Activated CD4-positive, alpha-beta T cell treated with anti-CD3 and anti-CD28 coated beads, Interleukin-2, amount 50 U/mL, for 48 hours (primary cell): ENCODE data around the gene PPP6R2.

Source experiments
- DNase-seq, 2 experiments: peaks; one replicate each; pipeline ENCODE4 v3.0.0-alpha.2; 2020

PPP6R2 gene

DNA sequence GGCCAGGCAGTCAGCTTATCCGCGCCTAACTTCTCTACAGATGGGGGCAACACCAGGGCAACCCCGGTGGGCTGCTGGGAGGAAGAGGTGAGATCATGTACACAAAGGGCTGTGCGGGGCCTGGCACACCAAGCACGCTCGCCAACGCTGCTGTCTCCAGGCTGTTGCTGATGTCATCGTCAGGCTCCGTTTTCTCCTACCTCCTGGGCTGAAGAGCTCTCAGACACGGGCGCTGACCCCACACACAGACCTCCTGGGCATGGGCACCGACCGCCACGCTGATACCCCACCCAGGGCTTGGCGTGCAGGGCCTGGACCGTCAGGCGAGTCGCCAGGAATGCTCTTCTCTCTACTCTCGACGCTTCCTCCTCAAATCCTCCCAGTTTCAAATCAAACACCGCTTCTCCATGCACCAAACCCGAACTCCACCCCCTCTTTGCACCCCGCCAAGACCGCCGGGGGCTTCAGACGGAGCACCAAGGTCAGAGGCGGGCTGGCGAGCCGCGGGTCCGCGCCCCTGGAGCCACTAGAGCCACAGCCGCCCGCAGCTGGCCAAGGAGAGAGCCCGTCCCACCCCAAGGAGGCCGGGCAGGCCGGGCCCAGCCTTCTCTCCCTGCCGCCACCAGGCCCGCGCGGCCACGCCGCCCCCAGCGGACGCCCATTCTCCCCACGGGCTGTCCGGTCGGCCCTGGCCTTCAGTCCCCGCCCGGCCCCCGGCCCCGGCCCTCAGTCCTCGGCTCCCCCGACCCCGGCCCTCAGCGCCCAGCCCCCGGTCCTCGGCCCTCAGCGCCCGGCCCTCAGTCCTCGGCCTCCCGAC lies 130.9 kb downstream of the PPP6R2 start:
- peak; percentile 46 to 56 for DNase-seq

DNA sequence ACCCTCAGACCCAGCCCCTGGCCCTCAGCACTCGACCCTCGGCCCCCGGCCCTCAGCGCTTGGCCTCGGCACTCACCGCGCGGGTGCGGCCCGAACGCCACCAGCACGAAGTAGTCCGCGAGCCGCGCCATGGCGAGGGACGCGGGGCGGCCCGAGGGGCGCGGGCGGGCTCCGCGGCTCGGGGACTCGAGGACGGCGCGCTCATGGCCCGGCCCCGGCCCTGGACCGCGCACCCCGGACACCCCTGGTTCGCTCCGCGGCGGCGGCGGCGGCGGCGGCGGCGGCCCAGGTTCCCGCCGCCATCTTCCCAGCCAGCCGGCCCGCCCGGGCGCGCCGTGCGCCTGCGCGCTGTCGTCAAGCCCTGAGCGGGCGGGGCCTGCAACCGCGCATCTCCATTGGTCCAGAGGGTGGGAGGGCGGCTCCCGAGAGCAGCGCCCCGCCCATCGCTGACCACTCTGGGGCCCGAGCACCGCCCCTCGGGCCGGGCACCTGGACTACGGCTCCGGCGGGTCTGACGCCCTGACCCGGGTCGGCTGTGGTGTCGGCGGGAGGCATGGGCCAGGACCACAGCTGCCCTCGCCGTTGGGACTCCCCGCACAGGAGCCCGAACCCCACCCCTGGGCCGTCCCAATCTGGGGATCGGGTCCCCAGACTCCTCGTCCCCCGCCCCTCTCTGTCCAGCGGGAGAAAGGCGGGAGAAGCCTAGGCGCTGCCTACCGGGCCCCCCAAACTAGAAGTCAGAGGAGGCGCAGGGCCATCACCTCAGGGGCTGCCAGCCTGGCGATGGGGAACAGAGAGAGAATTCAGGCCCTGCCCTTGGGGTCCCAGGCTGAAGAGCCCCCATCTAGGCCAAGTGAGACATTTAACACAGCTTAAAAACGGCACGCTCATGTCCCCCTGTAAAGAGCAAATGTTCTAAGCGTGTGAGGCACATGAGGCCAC lies 131.9 kb downstream of the PPP6R2 start, which contains the start of gene SBF1:
Gene SBF1 (minus strand): TSS at position 326 of the 942 bp plus-strand sequence. CDS start 195 bp downstream, at position 131.
- peak; percentile 89 to 92 for DNase-seq

DNA sequence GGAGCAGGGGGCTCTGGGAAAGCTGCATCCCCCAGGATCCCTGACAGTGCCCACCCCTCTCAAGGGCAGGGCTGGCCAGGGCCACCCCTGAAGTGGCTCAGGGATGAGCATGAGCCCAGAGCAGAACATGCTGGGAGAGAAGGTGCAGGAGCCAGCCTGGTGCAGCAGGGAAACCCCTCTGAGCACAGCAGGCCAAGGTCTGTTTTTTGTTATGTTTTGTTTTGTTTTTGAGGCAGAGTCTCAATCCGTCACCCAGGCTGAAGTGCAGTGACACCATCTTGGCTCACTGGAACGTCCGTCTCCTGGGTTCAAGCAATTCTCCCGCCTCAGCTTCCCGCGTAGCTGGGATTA lies 132.5 kb downstream of the PPP6R2 start:
- DNase-seq = no peak

DNA sequence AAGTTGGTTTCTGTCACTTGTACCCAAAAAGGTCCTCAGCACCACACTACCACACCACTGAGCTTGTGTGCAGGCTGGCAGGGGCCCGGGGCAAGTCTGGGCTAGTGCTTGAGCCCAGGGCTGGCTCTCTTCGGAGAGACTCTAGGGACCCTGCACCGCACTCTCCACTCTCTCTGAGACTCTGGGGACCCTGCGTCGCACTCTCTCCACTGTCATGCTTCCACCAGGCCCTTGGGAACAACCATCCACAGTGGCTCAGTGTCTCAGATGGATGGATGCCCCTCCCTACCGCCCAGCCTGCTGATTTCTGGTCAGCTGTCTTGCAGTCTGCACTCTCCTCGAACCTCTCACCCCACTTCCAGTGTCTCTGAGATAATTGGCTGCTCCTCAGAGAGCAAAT lies 133.7 kb downstream of the PPP6R2 start:
- DNase-seq = no peak

DNA sequence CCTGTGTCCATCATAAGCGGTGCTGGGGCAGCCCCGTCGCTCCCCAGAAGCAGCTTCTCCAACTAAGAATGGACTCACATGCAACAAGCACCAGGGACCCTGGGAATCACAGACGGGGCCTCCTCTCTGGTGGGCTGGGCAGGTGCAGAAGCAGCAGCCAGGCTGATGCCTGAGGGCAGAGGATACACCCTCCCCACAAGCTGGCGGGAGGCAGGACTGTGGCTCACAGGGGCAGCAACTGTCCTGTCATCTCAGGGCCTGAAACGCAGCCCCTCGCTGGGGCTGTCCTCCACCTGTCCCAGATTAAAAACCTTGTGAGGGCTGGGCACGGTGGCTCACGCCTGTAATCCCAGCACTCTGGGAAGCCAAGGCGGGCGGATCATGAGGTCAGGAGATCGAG lies 134.8 kb downstream of the PPP6R2 start:
- DNase-seq = no peak

DNA sequence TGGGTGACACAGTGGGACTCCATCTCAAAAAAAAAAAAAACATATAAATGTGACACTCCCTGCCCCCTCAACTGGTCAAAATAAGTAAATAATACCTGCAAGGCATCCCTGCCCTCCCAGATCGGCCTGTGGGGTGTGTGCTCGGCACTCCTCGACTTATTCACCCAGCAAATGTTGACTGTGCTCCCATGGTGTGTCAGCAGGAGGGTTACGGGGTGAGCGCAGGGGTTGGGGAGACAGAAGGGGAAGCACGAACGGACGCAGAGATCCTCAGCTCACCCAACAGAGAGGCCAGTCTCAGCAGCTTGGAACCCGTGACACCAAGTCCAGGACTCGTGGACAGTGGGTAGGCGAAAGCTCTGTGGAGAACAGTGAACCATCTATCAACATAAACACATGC lies 136.6 kb downstream of the PPP6R2 start:
- no peak for DNase-seq

DNA sequence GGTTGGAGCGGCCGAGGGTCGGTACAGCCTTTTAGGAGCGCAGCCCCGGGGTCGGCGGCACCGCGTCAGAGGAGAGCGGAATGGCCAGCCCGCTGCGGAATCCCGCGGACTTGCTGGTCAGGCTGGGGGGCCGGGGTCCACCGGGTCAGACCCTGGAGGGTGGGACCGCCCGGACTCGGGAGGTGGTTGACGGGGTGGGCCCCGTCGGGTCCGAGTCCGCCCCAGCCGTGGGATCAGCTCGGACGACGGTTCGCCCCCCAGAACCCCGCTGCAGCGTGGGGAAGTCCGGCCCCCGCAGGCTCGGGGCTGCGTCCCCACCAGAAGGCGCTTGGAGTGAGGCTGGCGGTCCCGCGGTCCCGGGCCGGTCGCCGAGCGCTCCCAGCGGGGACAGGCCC lies 137.9 kb downstream of the PPP6R2 start:
- no peak for DNase-seq

DNA sequence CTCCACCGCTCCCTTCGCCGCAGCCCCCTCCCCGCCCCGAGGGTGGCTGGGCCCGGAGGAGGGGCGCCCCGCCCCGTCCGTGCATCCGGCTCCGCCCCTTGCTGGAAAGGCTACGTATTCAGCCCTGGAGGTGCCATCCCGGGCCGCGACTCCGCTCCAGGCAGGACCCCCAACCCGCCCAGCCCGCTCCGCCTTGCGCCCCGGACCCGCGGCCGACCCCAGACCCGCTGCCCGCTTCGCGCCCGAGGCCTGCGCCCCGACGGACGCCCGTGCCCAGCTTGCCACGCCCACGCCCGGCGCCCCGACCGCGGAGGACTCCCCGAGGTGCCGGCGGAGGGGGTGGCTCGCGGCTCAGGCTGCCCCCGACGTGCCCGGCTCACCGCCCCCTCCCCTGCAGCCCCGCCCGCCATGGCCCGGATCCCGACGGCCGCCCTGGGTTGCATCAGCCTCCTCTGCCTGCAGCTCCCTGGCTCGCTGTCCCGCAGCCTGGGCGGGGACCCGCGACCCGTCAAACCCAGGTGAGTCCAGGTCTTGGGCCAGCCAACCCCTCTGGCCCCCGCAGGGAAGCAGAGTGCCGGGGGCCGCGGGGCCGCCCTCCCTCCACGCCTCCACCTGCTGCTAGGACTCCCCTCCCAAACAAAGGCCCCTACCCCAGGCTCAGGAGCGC lies 138.4 kb downstream of the PPP6R2 start, which contains the start of gene ADM2:
Gene ADM2 (plus strand): TSS at position 104 of the 667 bp plus-strand sequence. CDS start 305 bp downstream, at position 409.
- peak; percentile 76 to 78 for DNase-seq

DNA sequence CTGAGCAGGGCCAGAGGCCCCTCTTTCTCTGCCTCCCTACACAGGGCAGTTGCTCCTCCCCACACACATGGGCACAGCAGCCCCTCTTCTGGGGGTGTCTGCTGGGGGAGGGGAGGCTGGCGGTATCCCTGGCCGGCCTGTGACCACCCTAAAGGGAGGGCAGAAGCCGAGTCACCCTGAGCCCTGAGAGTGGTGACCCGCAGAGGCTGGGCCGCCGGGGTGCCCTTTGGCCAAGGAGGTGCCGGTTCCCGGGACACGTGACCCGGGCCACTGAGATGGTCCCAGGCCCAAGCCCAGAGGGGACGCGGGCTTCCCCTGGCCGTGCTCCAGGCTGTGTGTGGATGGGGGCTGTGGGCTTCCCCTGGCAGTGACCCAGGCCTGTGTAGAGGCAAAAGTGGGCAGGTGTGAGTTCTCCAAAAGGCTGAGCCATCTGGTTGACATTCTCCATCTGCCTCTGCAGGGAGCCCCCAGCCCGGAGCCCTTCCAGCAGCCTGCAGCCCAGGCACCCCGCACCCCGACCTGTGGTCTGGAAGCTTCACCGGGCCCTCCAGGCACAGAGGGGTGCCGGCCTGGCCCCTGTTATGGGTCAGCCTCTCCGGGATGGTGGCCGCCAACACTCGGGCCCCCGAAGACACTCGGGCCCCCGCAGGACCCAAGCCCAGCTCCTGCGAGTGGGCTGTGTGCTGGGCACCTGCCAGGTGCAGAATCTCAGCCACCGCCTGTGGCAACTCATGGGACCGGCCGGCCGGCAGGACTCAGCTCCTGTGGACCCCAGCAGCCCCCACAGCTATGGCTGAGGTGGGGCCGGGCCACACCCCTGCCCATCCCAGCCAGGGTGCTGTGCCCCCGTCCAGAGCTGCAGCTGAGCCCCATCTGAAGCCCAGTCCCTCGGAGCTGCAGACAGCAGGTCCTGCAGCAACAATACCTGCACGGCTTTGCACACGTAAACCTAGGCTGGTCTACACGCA lies 139.3 kb downstream of the PPP6R2 start:
- no peak for DNase-seq

DNA sequence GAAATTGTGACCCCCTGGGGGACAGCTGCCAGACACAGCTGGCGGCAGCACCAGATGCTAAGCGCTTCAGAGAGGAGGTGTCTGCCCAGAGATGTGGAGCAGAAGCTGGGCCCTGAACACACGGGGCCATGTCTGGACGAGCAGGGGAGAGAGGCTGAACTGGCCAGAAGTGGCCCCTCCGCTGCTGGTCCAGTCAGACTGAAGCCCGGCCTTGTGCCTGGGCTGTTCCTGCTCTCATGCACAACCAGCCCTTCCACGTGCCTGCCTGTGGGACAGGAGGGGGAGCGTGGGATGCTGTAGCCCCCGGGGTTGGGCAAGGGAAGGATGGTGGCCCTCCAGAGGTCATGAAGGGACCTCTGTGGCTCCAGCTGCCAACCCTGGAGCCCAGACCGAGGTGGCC lies 140.0 kb downstream of the PPP6R2 start:
- DNase-seq = no peak

DNA sequence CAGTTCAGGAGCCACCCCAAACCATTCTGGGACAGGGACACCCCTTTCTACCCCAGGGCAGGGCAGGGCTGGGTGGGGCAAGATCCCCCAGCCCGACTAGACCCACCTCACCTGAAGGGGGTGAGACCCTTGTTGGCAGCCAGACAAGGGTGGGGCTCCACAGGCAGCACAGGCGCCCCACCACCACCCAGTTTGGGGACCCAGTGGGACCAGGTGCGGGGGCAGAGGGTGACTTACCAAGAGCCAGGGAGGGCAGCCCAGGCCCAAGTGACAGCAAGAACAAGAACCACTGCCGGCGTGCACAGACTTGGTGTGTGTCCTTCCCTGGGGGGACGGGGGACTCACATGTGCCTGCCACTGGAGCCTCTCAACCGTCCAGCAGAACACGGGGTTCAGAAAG lies 140.4 kb downstream of the PPP6R2 start:
- no peak for DNase-seq

DNA sequence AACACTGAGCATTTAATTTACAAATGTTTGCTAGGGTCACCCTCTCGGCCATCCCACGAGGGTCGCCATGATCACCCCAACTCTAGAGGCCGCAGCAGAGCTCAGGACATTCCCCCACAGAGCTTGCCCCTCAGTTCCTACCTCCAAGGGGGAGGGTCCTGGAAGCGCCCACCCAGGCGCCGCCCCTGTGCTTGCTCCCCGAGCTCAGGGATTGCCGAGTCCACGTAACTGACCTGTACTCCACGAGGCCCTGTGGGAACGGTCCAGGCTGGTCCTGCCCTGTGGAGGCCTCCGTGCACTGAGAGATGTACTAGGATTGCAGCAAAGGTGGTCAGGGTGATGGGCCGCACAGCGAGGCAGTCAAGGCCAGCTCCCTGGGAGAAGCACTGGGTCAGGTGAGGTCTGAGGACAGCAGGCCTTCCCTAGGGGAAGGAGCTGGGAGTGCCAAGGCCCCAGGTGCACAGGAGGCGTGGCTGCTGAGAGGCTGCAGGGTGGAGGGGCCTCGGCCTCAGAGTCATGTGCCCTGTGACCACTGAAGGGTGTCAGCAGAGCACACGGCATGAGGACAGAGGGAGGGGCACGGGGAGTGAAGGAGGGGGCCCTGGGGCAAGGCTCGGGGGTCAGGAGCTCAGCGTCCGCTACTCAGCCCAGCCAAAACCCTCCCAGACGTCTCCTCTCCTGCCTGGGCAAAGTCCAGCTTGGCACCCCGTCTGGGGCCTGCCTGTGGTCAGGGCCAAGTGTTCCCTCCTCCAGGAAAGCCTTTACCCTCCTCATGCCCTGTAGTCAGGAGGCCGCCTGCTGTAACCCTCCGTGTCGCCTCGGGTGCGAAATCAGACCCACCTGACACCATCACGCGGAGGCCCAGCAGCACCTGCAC lies 141.1 kb downstream of the PPP6R2 start:
- no peak for DNase-seq

DNA sequence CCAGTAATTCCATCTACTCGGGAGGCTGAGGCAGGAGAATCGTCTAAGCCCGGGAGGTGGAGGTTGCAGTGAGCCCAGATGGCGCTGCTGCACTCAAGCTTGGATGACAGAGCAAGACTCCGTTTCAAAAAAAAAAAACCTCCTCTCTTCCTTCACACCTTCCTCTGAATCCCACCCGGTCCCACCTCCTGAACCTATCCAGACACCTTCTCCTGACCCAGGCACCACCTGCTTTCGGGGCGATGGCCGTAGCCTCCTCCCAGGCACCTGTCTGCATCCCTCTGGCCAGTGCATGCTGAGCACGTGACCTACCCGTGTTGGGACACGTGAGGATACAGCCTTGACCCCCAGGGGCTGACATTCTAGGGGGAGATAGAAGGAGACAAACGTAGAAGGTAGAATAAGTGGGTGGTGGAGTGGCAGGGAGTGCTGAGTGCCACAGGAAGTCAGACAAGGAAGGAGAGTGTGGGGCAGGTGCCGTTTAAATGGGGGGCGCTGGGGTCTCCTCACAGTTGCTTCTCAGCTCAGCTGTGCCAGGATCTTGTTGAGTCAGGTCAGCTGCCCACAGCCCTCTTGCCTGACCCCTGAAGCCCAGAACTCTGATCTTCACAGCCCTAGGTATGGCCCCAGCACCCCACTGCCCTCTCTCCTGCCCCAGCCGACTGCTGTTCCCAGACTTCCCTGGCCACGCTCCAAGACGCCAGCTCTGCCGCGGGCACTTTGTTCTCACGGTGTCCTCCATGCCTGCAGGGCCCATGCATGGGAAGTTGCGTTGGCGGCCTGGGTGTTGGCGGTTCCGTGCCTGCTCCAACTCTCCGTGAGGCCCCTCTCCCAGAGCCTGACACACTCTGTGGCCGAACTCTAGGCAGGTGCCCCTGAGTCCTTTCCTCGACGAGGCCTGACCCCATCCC lies 142.3 kb downstream of the PPP6R2 start:
- no peak for DNase-seq

DNA sequence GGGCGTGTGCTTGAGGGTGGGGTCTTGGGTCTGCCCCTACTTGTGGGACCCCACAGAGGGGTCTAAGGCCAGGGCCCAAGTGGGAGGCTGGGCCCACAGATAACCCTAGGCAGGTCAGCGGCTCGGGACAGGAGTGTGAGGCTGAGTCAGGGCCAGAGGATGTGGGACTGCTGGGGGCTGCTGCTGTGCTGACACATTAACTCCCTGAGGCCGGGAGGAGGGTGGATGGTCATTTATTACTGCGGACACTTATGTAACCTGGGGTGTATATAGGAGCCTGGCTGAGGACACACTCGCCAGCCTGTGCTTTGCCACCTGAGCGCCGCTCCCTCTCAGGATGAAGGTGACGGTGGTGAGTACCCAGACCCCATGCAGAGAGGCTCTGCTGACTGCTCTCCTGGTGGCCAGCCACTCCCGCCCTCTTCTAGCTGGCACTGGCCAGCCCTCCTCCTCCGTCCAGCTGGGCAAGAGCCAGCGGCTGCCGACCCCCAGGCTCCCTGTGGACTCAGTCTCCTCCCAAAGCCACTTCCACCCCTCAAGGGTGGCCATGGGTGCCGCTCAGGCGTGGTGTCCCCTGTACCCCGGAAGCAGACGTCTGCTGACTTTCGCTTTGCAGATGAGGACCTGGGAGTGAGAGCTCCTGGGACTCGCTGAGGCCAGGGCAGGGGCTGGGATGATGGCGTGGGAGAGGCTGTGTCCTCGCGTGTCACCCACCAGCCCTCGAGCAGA lies 143.6 kb downstream of the PPP6R2 start, which contains the start of gene MIOX:
Gene MIOX (plus strand): TSS at position 299 of the 729 bp plus-strand sequence. CDS start 39 bp downstream, at position 338.
- DNase-seq = no peak

DNA sequence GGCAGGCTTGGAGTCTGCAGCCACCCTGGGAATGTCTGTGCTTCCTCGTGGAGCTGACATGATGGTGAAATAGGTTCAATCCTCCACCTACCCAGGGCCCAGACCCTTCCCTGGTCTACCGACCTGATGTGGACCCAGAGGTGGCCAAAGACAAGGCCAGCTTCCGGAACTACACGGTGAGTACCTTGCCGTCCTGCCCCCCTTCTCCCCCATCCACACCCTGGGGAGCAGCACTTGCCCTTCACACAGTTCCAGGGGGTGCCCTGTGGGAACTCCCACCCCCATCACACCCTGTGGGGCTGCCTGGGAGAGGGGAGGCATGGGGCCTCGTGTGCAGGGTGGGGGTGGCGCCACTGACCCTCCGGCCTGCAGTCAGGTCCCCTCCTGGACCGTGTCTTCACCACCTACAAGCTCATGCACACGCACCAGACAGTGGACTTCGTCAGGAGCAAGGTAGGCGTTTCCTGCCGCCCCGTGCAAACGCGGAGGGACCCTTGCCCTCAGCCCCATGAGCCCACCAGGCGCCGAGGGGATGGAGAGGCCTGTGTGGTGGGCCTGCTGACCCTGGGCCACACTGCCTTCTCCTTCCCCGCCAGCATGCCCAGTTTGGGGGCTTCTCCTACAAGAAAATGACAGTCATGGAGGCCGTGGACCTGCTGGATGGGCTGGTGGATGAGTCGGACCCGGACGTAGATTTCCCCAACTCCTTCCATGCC lies 144.3 kb downstream of the PPP6R2 start:
- DNase-seq = no peak

DNA sequence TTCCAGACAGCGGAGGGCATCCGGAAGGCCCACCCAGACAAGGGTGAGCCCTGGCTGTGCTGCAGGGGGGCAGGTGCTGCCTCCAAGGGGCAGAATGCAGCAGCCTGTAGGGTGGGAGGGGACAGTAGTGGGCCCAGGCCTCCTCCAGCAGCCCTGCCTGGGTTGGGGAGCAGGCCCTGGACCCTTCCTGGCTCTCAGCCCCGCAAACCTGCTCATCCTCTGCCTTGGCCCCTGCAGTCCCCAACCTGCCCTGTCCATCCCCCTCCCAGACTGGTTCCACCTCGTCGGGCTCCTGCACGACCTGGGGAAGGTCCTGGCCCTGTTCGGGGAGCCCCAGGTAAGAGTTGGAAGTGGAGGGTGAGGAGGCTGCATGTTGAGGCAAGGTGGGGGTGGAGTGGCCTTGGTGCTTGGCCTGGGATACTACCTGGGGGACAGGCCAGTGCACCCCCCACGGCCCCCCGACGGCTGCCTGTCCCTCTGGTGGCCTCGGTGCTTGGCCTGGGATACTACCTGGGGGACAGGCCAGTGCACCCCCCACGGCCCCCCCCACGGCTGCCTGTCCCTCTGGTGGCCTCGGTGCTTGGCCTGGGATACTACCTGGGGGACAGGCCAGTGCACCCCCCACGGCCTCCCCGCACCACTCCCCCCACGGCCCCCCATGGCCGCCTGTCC lies 145.0 kb downstream of the PPP6R2 start:
- DNase-seq = no peak

DNA sequence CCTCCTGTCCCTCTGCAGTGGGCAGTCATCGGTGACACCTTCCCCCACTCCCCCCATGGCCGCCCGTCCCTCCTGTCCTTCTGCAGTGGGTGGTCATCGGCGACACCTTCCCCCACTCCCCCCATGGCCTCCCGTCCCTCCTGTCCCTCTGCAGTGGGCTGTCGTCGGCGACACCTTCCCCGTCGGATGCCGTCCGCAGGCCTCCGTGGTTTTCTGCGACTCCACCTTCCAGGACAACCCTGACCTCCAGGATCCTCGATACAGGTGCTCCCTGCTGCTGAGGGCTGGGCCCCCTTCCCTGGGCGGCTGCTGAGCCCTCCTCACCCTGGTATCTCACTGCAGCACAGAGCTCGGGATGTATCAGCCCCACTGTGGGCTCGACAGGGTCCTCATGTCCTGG lies 145.8 kb downstream of the PPP6R2 start:
- no peak for DNase-seq
